Adrenal gland (tissue), 12 donors: Measurements from ENCODE around the gene ATF6B. TPM values are rescaled to one million over a fixed set of nuclear protein-coding genes. Genes with fewer than 3 reads are reported as not detected.

Experiments
- DNase-seq, 7 donors: peaks; one replicate each; pipeline ENCODE4 v3.0.0-alpha.2; 2019 to 2020
- H3K27ac ChIP-seq, 5 donors: fragments of 200-600 bp; sonication (generic) in 4 of 5; 1 replicate in 3 of 5; 2 replicates in 2 of 5; pipeline versions ENCODE4 v1.5.1 to v1.8.0; 2016 to 2020; ENCODE audit warnings: mild to moderate bottlenecking in 1 of 5
- H3K27me3 ChIP-seq: fragments of 200-600 bp; 2 replicates; pipeline ENCODE4 v1.8.0; 2021
- H3K36me3 ChIP-seq, 2 donors: fragments of 200-600 bp; replicated peaks in 1 of 2; 1 replicate in 1 of 2; 2 replicates in 1 of 2; pipeline versions ENCODE4 v1.5.1 to v1.8.0; 2018 to 2022
- H3K4me1 ChIP-seq, 2 donors: fragments of 200-600 bp; replicated peaks in 1 of 2; 1 replicate in 1 of 2; 2 replicates in 1 of 2; pipeline versions ENCODE4 v1.5.1 to v1.8.0; 2018 to 2021
- H3K4me3 ChIP-seq, 4 donors: fragments of 200-600 bp; sonication (generic) in 3 of 4; one replicate each; pipeline ENCODE4 v1.5.1; 2016 to 2018
- H3K9me3 ChIP-seq, 3 donors: fragments of 200-600 bp; sonication (generic) in 1 of 3; replicated peaks in 1 of 3; 1 replicate in 2 of 3; 2 replicates in 1 of 3; pipeline versions ENCODE4 v1.5.1 to v1.8.0; 2016 to 2021
- CTCF ChIP-seq, 6 experiments: fragments of 450-650 bp in 4 of 6; fragments of 200-600 bp in 2 of 6; sonication (generic) in 1 of 6; IDR thresholded peaks; 1 replicate in 5 of 6; 2 replicates in 1 of 6; pipeline versions ENCODE4 v1.5.1 to v1.8.0; 2016 to 2021; ENCODE audit warnings: antibody characterized with exemption in 6 of 6, mild to moderate bottlenecking in 2 of 6, moderate library complexity in 1 of 6
- POLR2A ChIP-seq, 2 donors: fragments of 450-650 bp; IDR thresholded peaks; one replicate each; pipeline ENCODE4 v1.6.1; 2017; ENCODE audit warnings: antibody characterized with exemption in 2 of 2, mild to moderate bottlenecking in 2 of 2, moderate library complexity in 1 of 2
- WGBS, 4 donors: extraction: QIAGEN DNeasy Blood & Tissue Kit in 2 of 4; methylation state at CpG; one replicate each; pipeline versions ENCODE4 v1.1.5 to v1.1.7; 2013 to 2017; 5-methylcytosine and 5-hydroxymethylcytosine counted together
- intact Hi-C, 2 donors: fragments of 100-400 bp; cut with DNase I; formaldehyde crosslinking; loops; one replicate each; pipeline versions ENCODE4 v1.14.1 to v1.15.0; 2022 to 2023
- polyA plus RNA-seq, 3 donors: library from polyadenylated mRNA; stranded (reverse); fragments of 200-250 nt in 2 of 3; fragments of 350-450 nt in 1 of 3; fragmentation: Illumina TruSeq in 1 of 3; extraction: RNeasy Lipid Tissue Mini Kit (QIAGEN cat#74804) in 1 of 3; gene quantifications; one replicate each; pipeline ENCODE4 v1.2.3, GENCODE V29; 2013 to 2014
- total RNA-seq, 9 donors: library from RNA; depleted of rRNA in 4 of 9; stranded (reverse); fragments of >200 nt in 4 of 9; fragments of 120-200 nt in 1 of 9; fragmentation: NEBNext Ultra II Directional in 1 of 9; extraction: Animal tissue kit (Norgen Biotek cat#: 25700) in 1 of 9; gene quantifications; one replicate each; pipeline versions ENCODE4 v1.1.0 to v1.2.4, GENCODE V29; 2013 to 2023
- donor health status: healthy with polysubstance abuse.
- donor health status: Bipolar disorder and iron deficiency.
- donor health status: DM: yes; HTN: yes; CAD: no.
- donor health status: DM: no; HTN: no; CAD: no.
- donor health status: DM: no; HTN: no; CAD: no.
- donor health status: DM: yes; HTN: yes; CAD: no.

The ATF6B gene
- total and polyA plus RNA-seq, 12 donors = 17.7 to 136 (median 44.2) TPM

DNA sequence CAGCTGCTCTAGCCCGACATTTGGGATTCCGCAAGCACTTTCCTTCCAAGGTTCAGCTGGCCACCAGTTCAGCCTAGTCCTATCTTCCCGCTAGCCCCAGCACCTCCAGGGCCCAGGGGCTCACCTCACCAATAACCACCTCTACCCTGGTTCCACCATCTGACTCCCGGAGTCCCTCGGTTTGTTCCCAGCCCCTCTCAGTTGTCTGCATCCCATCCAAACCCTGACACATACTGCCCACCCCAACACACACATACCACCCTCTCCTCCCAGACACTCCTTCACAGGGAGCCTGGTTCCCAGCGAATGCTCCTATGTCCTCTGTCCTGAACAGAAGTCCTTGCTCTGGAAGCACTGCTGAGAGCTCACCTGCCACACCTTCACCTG, 19.3 kb downstream of the ATF6B start:
- peak overlapping the region in 3 of 5 donors; percentile 17 to 90 (median 64) for H3K27ac ChIP-seq
- DNase-seq = no peak
- H3K4me3 ChIP-seq = peak overlapping the region in 1 of 4 donors; percentile 44
- no peaks in the 10 kb centered on the region for H3K27me3 ChIP-seq
- H3K36me3 ChIP-seq = no peaks in the 10 kb centered on the region
- no peaks in the 10 kb centered on the region for H3K9me3 ChIP-seq
- intact Hi-C loops = no loop called here
- 35 to 46% (median 42%) methylated on average over 6 of the region's 6 CpGs for WGBS, 4 donors
- TF ChIP-seq POLR2A (IDR thresholded peaks at IDR 0.05) = no peak
- no peak for TF ChIP-seq CTCF (IDR thresholded peaks at IDR 0.05)
- peaks cover 10 to 15% of the 10 kb centered on the region in 2 donors for H3K4me1 ChIP-seq

DNA sequence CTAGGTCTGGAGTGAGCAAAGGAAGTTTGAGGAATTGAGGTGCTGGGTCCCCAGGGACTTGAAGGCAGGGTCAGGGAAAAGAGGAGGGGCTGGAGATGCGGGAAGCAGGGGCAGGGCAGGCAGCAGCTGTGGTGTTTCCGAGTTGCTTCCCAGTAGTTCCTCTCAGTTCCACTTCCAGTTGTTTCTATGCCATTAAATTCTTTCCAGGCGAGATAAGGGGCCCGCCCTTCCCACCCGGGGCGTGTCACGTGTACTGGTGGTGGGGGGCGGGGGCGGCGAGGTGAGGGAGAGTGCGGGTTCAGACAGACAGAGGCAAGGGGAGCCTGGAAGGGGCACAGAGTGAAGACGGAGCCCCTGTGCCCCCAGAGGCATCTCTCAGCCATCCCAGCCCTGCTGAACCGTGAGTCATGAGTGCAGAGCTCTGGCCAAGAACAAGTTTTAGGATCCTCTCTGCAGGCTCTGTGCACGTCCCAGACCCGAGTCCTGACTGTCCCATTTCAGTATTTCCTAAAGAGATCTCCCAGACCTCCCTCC, 19.9 kb downstream of the ATF6B start:
- Histone ChIP-seq H3K4me3 (peak overlapping the region in 1 of 4 donors; percentile 44), H3K4me1 (peaks cover 5 to 10% of the 10 kb centered on the region in 2 donors), H3K27me3 (no peaks in the 10 kb centered on the region), H3K9me3 (no peaks in the 10 kb centered on the region), H3K36me3 (no peaks in the 10 kb centered on the region), H3K27ac (peak overlapping the region in 4 of 5 donors; percentile 3 to 90 (median 40))
- intact Hi-C loops = no loop called here
- peak in 1 of 2 donors; percentile 12 for TF ChIP-seq POLR2A (IDR thresholded peaks at IDR 0.05)
- TF ChIP-seq CTCF (IDR thresholded peaks at IDR 0.05) = no peak
- 2 to 6% (median 4%) methylated on average over 5 to 15 of the region's 15 CpGs for WGBS, 4 donors
- DNase-seq = peak in 4 of 7 donors; percentile 36 to 67 (median 50)

- 67 to 90% (median 78%) methylated on average over 1 of the region's 1 CpG for WGBS, 4 donors
- no peak for DNase-seq
- Histone ChIP-seq H3K27ac (peak overlapping the region in 3 of 5 donors; percentile 39 to 90 (median 64)), H3K4me3 (peak overlapping the region in 1 of 4 donors; percentile 44), H3K4me1 (peaks cover 2 to 5% of the 10 kb centered on the region in 2 donors), H3K9me3 (no peaks in the 10 kb centered on the region), H3K36me3 (no peaks in the 10 kb centered on the region), H3K27me3 (no peaks in the 10 kb centered on the region)
- TF ChIP-seq CTCF (IDR thresholded peaks at IDR 0.05) = no peak
- no peak for TF ChIP-seq POLR2A (IDR thresholded peaks at IDR 0.05)
- intact Hi-C loops = no loop called here
Measured at GRCh38 chr6:32107406-32107805, 20.6 kb downstream of the ATF6B start.

- no peak overlapping the region for H3K4me3 ChIP-seq
Measured at GRCh38 chr6:32105433-32105832, 22.6 kb downstream of the ATF6B start.

More at GRCh38 chr6:32105433-32105832, 22.6 kb downstream of the ATF6B start:
- Histone ChIP-seq H3K27ac (no peak overlapping the region), H3K27me3 (no peaks in the 10 kb centered on the region), H3K9me3 (no peaks in the 10 kb centered on the region), H3K4me1 (no peaks in the 10 kb centered on the region), H3K36me3 (no peaks in the 10 kb centered on the region)
- intact Hi-C loops = no loop called here
- TF ChIP-seq CTCF (IDR thresholded peaks at IDR 0.05) (no peak), POLR2A (IDR thresholded peaks at IDR 0.05) (no peak)
- DNase-seq = no peak
- WGBS, 4 donors = 51 to 73% (median 62%) methylated on average over 4 of the region's 4 CpGs
